ENCODE results near the gene TCP11L2. TPM values are rescaled to one million over a fixed set of nuclear protein-coding genes. Genes with fewer than 3 reads are reported as not detected.
"Not testable (repeated sequence)": the region's sequence is repeated elsewhere in the genome, so short reads cannot be mapped to it uniquely, and the experiment has no call there.

TCP11L2 gene
- total RNA-seq, 1 donor from 2014 or later: 8.9 TPM

DNA sequence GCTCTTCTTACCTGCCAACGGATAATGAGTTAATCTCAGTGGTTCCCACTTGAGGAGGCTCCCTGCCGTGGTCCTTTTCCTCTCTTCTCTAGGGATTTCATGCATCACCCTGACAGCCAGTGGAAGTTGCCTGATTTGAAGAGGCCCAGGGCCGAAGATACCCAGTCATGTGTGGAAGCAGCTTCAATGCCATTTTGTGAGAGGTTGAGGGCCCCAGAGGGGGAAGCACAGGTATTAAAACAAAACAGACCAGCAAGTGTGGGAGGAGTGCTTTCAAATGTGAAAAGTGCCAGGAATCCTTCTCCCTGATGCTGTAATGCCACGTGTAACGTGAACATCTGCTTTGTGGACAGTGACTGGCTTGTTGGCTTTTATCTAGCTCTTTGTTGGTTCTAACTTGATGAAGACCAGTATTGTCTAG lies 1.5 kb downstream of the TCP11L2 start:
- ATAC-seq (no peak), DNase-seq (ENCODE audit: low spot score) (no peak)

DNA sequence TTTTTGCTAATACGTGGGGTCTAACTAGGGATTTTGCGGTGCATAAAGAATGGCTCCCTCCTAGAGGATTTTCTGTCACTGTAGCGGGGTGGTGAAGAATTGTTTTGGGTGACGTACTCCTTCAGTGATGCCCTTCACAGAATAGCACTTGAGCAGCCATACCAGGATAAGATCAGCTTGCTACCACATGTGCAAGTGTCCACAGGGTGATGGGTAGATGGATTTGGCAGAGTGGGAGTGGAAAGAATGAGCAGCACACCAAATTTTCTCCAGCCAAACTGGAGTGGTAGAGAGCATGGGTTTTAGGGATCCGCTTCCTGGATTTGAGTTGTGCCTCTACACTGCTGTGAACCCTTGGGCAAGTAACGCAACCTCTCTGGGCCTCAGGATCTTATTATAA lies 2.3 kb downstream of the TCP11L2 start:
- ATAC-seq (no peak), DNase-seq (ENCODE audit: low spot score) (no peak)

GRCh38 chr12:106305376-106305775 lies 2.8 kb downstream of the TCP11L2 start:
- ATAC-seq (no peak), DNase-seq (ENCODE audit: low spot score) (no peak)

- no peak for DNase-seq (ENCODE audit: low spot score)
- no peak for ATAC-seq
Observed at GRCh38 chr12:106307181-106307580, 4.6 kb downstream of the TCP11L2 start.

GRCh38 chr12:106308121-106308520 lies 5.6 kb downstream of the TCP11L2 start:
- DNase-seq (ENCODE audit: low spot score): no peak
- no peak for ATAC-seq

DNA sequence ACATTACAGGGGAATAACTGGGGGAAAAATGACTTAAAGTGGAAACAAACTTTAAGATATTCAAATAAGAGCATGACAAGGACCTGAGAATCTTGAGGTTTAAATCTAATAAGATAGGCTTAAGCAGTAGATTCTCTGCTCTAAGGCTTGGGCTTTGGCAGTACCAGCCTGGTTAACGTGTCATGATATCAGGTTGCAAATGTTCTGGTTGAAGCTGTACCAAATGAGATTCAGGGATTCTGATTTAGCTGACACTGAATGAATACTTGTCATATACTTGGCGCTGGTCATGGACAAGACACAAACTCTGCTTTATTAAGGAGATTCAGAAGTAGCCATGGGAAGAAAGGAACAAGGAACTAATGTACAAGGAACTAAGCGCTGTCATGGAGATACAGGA lies 6.1 kb downstream of the TCP11L2 start:
- no peak for DNase-seq (ENCODE audit: low spot score)
- no peak for ATAC-seq

- no peak for DNase-seq (ENCODE audit: low spot score)
- no peak for ATAC-seq
Observed at GRCh38 chr12:106309671-106310505, 7.4 kb downstream of the TCP11L2 start.

DNA sequence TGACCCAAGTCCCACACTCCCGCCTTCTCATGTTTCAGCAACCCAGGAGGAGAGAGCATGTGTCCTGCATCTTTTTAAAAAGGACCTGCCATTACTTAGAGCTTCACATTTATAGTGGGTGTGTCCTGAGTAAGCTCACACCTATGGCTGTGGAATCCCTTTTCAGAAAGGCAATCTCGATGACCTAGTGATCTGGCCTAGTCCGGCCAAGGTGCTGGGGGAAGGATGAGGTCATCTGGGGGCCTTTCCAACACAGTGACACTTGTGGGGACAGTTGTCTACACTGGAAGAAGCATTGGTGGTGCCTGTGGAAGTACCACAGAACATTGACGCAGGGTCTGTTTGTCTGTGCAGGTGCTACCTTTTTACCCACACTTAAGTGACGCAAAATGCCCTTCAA lies 8.2 kb downstream of the TCP11L2 start:
- ATAC-seq (no peak), DNase-seq (ENCODE audit: low spot score) (no peak)

GRCh38 chr12:106311139-106311538 lies 8.6 kb downstream of the TCP11L2 start:
- no peak for DNase-seq (ENCODE audit: low spot score)
- ATAC-seq: no peak

DNA sequence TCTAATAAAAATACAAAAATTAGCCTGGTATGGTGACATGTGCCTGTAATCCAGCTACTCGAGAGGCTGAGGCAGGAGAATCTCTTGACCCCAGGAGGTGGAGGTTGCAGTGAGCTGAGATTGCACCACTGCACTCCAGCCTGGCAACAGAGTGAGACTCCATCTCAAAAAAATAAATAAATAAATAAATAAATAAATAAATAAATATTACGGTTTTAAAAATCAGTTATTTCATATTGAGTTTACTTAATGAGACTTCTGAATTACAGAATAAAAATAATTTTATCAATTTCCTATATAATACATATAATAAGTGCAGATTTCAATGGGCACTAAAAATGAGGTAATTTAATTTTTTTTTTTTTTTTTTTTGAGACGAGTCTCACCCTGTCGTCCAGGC lies 10.9 kb downstream of the TCP11L2 start:
- ATAC-seq; DNase-seq (ENCODE audit: low spot score): not testable (repeated sequence)

- ATAC-seq (no peak), DNase-seq (ENCODE audit: low spot score) (no peak)
Observed at GRCh38 chr12:106315523-106315922, 13.0 kb downstream of the TCP11L2 start.

DNA sequence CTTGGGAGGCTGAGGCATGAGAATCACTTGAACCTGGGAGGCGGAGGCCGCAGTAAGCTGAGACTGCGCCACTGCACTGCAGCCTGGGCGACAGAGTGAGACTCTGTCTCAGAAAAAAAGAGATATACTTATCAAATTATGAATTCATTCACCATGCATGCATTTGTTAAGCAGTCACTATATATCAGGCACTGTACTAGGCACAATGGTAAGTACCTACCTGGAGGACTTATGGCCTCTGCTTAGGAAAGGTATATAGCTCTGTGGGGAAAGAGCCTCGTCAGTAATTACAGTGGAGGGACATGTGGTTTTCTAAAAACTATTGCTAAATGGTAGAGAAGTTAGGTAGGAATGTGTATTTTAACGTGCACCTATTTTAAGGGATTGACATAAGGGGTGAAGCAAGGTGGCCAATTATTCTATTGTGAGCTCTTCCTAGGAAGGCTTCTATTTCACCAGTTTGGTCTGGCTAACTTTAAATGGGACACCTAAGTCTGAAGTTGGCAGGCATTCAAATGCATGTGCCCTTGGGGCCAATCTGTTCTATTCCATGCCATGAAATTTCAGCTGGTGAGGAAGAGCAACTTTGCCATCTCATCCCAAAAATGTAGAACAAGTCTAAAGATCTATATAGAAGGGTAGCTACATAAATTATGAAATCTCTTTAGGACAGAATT lies 15.0 kb downstream of the TCP11L2 start:
- peak; percentile 76 for ATAC-seq
- DNase-seq (ENCODE audit: low spot score): no peak

DNA sequence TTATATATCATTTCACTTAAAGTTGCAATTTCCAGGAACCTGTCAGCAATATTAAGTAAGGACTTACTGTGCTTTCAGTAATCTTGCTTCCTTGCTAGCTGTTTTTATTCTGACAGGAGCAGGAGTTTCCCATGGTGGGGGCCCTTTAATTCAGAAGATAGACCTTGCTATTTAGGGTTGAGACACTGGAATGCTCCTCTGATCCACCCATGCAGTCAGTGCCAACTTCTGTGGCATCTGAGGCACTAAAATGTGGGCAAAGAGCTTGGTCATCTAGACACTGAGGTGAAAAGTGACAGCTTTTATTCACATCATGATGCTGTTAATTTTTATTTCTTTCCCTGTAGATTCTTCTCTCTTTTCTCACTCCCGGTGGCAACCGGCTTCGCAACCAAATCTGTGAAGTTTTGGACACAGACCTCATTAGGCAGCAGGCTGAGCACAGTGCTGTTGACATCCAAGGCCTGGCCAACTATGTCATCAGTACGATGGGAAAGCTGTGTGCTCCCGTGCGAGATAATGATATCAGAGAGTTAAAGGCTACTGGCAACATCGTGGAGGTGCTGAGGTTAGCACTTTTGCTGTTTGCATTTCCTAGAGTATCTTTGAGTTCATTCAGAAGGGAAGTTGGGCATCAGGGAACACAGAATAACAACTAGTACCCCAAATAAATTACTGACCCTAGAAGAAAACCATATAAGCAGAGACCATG lies 18.8 kb downstream of the TCP11L2 start:
- ATAC-seq (peak; percentile 61), DNase-seq (ENCODE audit: low spot score) (no peak)

- no peak for ATAC-seq
- no peak for DNase-seq (ENCODE audit: low spot score)
Observed at GRCh38 chr12:106323537-106323936, 21.0 kb downstream of the TCP11L2 start.

DNA sequence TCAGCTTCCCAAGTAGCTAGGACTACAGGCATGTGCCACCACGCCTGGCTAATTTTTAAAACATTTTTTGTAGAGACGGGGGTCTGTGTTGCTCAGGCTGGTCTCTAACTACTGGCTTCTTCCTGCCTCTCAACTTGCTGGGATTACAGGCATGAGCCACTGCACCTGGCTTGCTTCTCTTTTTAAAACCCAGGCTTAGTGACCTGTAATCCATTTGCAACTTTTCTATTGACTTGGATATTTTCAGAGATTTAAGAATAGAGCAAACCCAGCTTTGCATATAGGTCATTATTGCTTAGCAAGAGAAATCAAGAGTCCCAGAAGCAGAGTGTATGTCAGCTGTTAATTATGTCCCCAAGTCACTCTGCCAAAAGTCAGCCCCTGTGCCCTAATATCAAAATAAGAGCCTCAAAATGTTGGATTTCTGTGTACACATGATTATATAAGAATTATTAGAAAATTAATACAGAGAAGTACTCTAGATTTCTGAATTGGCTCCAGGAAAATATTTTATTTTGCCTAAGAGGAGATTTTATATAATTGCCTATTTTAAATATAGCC lies 24.9 kb downstream of the TCP11L2 start:
- no peak for DNase-seq (ENCODE audit: low spot score)

DNA sequence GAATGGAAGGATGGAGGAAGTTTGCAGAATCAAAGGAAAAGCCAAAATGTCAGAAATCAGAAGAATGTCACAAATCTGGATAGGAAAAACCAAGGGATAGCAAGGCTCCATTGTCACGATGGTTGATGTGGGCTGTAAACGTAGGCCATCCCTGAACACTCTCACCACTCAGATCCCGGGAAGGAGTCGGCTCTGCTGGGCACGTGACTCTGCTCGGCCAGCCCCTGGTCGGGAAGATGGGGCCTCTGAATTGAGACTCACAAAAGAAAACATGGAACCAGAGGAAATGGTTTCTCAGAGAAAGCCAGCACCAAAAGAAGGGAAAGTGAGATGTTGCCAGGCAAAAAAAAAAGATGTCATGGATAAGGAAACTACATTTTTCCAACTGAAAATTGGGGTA lies 26.2 kb downstream of the TCP11L2 start:
- ATAC-seq (no peak), DNase-seq (ENCODE audit: low spot score) (no peak)

More for the DNA sequence above, 24.9 kb downstream of the TCP11L2 start:
- no peak for ATAC-seq

- no peak for DNase-seq (ENCODE audit: low spot score)
- peak; percentile 20 for ATAC-seq
Observed at GRCh38 chr12:106329231-106329982, 26.9 kb downstream of the TCP11L2 start.

DNA sequence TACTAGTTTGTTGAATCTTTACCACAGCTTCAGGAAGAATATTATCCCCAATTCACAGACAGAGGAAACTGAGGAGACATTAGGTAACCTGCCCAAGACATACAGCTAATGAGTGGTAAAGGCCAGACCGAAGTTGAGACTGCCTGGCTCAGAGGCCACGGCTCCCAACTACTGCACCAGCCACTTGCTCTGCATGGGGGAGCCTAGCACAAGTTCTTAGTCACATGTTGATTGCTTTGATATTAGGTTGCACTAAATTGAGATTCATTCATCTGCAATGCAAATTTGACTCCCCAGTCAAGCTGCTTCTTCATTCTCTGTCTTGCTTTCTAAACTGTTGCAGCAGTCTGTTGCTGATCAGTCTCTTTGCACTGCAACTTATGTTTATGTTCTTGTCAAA lies 29.1 kb downstream of the TCP11L2 start:
- no peak for ATAC-seq
- no peak for DNase-seq (ENCODE audit: low spot score)

DNA sequence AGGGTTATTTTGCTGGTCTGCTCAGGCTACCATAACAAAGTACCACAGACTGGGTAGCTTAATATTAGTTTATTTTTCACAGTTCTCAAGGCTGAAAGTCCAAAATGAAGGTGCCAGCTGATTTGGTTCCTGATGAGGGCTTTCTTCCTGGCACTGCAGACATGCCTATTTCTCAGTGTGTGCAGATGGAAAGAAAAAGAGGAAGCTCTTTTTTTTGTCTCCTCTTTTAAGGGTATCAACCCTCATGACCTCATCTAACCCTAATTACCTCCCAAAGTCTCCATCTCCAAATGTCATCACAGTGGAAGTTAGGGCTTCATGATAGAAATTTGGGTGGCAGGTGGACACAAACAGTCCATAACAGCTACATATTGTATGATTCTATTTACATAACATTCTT lies 30.0 kb downstream of the TCP11L2 start:
- DNase-seq (ENCODE audit: low spot score) (no peak), ATAC-seq (no peak)

GRCh38 chr12:106333010-106333409 lies 30.5 kb downstream of the TCP11L2 start:
- ATAC-seq: no peak

DNA sequence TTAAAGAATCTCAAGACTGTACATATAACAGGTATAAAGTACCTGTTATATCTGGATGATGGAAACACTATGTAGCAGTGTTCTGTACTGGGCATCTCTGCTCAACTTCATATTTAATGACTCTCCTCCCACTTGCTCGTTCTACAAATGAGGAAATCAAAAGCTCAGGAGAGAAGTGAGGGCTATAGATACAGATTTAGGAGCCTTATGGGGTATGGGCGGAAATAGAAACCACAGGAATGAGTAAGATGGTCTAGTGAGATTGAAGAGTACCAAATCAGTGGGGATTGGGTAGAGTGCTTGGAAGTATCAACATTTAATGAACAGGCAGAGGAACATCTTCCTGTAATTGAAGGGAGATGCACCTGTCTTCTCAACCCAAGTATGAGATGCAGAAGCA lies 31.2 kb downstream of the TCP11L2 start:
- no peak for DNase-seq (ENCODE audit: low spot score)
- no peak for ATAC-seq

More at GRCh38 chr12:106333010-106333409, 30.5 kb downstream of the TCP11L2 start:
- no peak for DNase-seq (ENCODE audit: low spot score)

Measured in left lobe of liver (tissue), 2 donors.